WERI-Rb-1 (cell line): ENCODE measurements around the gene GATAD2B.
"Not testable (repeated sequence)": the region's sequence is repeated elsewhere in the genome, so short reads cannot be mapped to it uniquely, and the experiment has no call there.

ENCODE experiments used
- DNase-seq: peaks from one replicate; pipeline ENCODE4 v3.0.0-alpha.2; 2020
- H3K27ac ChIP-seq: fragments of 250-450 bp; sonication (Bioruptor Pico); 2 replicates; pipeline ENCODE4 v1.5.1; 2020; ENCODE audit warnings: mild to moderate bottlenecking, moderate library complexity
- H3K27me3 ChIP-seq: fragments of 250-450 bp; sonication (Bioruptor Pico); 2 replicates; pipeline ENCODE4 v1.5.1; 2021; ENCODE audit warnings: mild to moderate bottlenecking, low read depth, moderate library complexity; ENCODE audit not compliant: insufficient read depth, severe bottlenecking
- H3K36me3 ChIP-seq: fragments of 250-450 bp; sonication (Bioruptor Pico); 2 replicates; pipeline ENCODE4 v1.5.1; 2020; ENCODE audit warnings: mild to moderate bottlenecking, moderate library complexity
- H3K4me3 ChIP-seq: 2 replicates; pipeline ENCODE4 v1.5.1; 2011; ENCODE audit warnings: low read depth, mild to moderate bottlenecking, control low read depth, low read length
- H3K9me3 ChIP-seq: fragments of 250-450 bp; sonication (Bioruptor Pico); 2 replicates; pipeline ENCODE4 v1.5.1; 2021; ENCODE audit warnings: mild to moderate bottlenecking, moderate library complexity; ENCODE audit not compliant: severe bottlenecking
- TF ChIP-seq, protein P1 (sequence below): IDR thresholded peaks from 2 replicates; pipeline ENCODE4 v1.5.1; 2011; ENCODE audit warnings: low read depth, mild to moderate bottlenecking, control low read depth, inconsistent platforms, low read length

GATAD2B gene

DNA sequence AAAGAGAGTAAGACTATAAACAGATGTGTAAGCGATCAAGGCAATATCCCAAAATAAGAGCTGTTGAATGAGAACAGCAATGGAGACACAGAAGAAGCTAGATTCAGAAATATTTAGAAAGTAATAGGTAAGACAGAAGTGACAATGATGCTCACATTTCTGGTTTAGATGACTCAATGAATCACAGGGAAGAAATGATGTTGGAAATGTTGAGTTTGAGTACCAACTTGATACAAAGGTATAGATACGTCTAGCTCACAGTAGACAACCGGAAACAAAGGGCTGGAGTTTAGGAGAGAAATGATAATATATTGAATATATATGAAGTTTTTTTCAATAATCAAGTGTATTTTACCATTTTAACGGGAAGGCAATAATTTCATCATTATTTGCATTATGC lies 6.5 kb downstream of the GATAD2B start:
- no peak overlapping the region for H3K4me3 ChIP-seq
- no peak for DNase-seq
- no peaks in the 10 kb centered on the region for H3K9me3 ChIP-seq
- H3K36me3 ChIP-seq = peaks cover 83% of the 10 kb centered on the region
- no peak overlapping the region for H3K27ac ChIP-seq
- TF ChIP-seq, protein P1, sequence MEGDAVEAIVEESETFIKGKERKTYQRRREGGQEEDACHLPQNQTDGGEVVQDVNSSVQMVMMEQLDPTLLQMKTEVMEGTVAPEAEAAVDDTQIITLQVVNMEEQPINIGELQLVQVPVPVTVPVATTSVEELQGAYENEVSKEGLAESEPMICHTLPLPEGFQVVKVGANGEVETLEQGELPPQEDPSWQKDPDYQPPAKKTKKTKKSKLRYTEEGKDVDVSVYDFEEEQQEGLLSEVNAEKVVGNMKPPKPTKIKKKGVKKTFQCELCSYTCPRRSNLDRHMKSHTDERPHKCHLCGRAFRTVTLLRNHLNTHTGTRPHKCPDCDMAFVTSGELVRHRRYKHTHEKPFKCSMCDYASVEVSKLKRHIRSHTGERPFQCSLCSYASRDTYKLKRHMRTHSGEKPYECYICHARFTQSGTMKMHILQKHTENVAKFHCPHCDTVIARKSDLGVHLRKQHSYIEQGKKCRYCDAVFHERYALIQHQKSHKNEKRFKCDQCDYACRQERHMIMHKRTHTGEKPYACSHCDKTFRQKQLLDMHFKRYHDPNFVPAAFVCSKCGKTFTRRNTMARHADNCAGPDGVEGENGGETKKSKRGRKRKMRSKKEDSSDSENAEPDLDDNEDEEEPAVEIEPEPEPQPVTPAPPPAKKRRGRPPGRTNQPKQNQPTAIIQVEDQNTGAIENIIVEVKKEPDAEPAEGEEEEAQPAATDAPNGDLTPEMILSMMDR = no peak
- no peaks in the 10 kb centered on the region for H3K27me3 ChIP-seq

DNA sequence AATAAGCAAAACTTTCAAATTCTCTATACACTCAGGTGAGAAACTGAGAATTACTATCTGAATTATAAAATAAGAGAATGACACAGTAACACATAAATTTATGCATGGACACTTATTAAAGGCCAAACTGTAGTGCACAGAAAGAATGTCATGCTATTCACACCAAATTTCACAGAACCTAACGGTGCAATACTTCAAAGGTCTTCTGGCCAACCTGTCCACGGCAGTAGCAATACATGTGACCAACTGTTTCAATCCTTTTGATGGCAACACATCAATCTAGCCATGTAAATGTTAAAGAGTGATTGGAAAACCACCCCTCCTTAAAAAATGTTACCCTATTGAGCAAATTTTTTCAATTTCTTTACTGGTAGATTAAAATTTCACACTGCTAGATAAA lies 10.4 kb downstream of the GATAD2B start:
- no peak overlapping the region for H3K27ac ChIP-seq
- H3K36me3 ChIP-seq = peaks cover 69% of the 10 kb centered on the region
- TF ChIP-seq, protein P1 = no peak
- no peaks in the 10 kb centered on the region for H3K27me3 ChIP-seq
- H3K4me3 ChIP-seq = no peak overlapping the region
- no peaks in the 10 kb centered on the region for H3K9me3 ChIP-seq
- DNase-seq = no peak

DNA sequence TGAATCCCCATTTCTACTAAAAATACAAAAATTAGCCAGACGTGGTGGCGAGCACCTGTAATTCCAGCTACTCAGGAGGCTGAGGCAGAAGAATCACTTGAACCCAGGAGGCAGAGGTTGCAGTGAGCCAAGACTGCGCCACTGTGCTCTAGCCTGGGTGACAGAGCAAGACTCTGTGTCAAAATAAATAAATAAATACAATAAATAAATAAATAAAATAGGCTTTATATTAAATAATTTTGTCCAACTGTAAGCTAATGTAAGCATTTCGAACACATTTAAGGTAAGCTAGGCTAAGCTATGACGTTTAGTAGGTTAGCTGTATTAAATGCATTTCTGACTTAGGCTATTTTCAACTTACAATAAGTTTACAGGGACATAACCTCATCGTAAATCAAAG lies 12.2 kb downstream of the GATAD2B start:
- not testable (repeated sequence) for H3K9me3 ChIP-seq, H3K27me3 ChIP-seq, H3K27ac ChIP-seq, H3K4me3 ChIP-seq, DNase-seq
- H3K36me3 ChIP-seq = peaks cover 58% of the 10 kb centered on the region

DNA sequence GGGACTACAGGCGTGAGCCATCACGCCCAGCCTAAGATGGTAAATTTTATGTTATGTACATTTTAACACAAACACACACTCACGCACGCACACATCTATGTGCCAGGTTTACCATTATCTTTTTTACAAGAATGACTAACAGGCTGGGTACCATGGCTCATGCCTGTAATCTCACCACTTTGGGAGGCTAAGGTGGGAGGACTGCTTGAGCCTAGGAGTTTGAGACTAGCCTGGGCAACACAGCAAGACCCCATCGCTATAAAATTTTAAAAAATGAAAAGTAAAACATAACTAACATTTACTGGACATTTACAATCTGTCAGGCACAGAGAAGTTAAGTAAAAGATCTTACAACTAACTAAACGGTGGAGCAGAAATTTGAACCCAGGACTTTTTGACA lies 14.7 kb downstream of the GATAD2B start:
- DNase-seq = no peak
- Histone ChIP-seq H3K4me3 (no peak overlapping the region), H3K9me3 (no peaks in the 10 kb centered on the region), H3K36me3 (peaks cover 53% of the 10 kb centered on the region), H3K27ac (no peak overlapping the region), H3K27me3 (no peaks in the 10 kb centered on the region)
- TF ChIP-seq, protein P1 = no peak

DNA sequence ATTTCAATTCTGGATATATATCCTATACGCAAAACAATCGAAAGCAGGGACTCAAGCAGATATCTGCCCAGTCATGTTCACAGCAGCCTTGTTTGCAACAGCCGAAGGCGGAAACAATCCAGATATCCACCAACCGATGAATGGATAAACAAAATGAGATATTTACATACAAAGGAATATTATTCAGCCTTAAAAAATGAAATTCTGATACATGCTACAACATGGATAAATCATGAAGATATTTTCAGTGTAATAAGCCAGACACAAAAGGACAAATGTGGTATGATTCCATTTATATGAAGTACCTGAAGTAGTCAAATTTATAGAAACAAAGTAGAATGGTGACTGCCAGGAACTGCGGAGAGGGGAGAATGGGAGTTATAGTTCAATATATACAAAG lies 15.6 kb downstream of the GATAD2B start:
- no peak overlapping the region for H3K4me3 ChIP-seq
- no peak for DNase-seq
- H3K27ac ChIP-seq = no peak overlapping the region
- H3K36me3 ChIP-seq = peaks cover 54% of the 10 kb centered on the region
- H3K27me3 ChIP-seq = no peaks in the 10 kb centered on the region
- no peaks in the 10 kb centered on the region for H3K9me3 ChIP-seq
- TF ChIP-seq, protein P1 = no peak

DNA sequence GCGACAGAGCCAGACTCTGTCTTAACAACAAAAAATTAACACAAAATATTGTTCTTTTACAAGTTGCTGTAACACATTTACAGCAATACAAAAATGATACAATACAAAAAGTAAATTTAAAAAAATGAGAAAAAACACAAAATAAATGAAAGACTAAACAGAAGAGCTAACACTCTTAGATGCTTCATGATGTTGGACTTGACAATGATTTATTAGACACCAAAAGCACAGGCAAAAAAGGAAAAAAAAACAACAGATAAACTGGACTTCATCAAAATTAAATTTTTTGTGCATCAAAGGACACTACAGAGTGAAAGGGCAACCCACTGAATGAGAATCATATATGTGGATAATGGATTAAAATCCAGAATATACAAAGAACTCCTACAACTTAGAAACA lies 16.4 kb downstream of the GATAD2B start:
- Histone ChIP-seq H3K27ac (no peak overlapping the region), H3K27me3 (no peaks in the 10 kb centered on the region), H3K9me3 (no peaks in the 10 kb centered on the region), H3K36me3 (peaks cover 56% of the 10 kb centered on the region), H3K4me3 (no peak overlapping the region)
- DNase-seq = no peak
- TF ChIP-seq, protein P1 = no peak

DNA sequence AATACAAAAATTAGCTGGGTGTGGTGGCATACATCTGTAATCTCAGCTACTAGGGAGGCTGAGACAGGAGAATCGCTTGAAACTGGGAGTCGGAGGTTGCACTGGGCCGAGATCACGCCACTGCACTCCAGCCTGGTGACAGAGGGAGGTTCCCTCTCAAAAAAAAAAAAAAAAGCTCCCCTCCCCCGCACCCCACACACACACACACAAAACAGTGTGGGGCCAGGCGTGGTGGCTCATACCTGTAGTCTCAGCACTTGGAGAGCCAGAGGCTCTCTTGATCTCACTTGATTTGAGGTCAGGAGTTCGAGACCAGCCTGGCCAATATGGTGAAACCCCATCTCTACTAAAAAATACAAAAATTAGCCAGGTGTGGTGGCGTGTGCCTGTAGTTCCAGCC lies 16.9 kb downstream of the GATAD2B start:
- not testable (repeated sequence) for H3K9me3 ChIP-seq, H3K27ac ChIP-seq, H3K4me3 ChIP-seq, H3K27me3 ChIP-seq, DNase-seq
- peaks cover 59% of the 10 kb centered on the region for H3K36me3 ChIP-seq
